Stomach (tissue), 4 donors: ENCODE measurements around the gene ARL13A.

ENCODE experiments used
- POLR2AphosphoS5 ChIP-seq, 3 donors: sonication (generic); formaldehyde crosslinking; IDR thresholded peaks; one replicate each; pipeline ENCODE4 v1.6.1; 2016; ENCODE audit warnings: antibody characterized with exemption in 3 of 3
- TF ChIP-seq, protein P1 (sequence below), 7 experiments: fragments of 450-650 bp in 4 of 7; fragments of 200-600 bp in 3 of 7; sonication (generic) in 3 of 7; IDR thresholded peaks; one replicate each; pipeline ENCODE4 v1.5.1; 2016 to 2019; ENCODE audit warnings: antibody characterized with exemption in 7 of 7, control low read depth in 2 of 7, mild to moderate bottlenecking in 1 of 7

DNA sequence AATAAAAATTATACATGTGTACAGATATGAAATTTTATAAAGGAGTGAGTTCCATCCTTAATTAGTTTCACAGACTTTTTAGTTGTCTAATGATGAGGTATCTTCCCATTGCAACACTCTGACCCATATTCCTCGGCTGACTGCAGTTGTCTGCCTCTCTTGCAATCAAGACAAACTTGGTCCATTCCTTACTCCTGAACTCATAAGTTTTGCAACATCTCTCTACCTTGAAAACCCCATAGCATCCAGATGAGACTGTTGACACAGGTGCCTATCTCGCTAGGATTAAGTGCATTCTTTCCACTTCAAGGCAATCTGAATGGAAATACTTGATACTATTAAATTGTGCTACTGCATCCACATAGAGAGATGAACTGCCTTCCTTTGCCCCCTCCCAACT lies 43.1 kb upstream of the ARL13A start:
- TF ChIP-seq POLR2AphosphoS5 (IDR thresholded peaks at IDR 0.05) = no peak
- TF ChIP-seq, protein P1, sequence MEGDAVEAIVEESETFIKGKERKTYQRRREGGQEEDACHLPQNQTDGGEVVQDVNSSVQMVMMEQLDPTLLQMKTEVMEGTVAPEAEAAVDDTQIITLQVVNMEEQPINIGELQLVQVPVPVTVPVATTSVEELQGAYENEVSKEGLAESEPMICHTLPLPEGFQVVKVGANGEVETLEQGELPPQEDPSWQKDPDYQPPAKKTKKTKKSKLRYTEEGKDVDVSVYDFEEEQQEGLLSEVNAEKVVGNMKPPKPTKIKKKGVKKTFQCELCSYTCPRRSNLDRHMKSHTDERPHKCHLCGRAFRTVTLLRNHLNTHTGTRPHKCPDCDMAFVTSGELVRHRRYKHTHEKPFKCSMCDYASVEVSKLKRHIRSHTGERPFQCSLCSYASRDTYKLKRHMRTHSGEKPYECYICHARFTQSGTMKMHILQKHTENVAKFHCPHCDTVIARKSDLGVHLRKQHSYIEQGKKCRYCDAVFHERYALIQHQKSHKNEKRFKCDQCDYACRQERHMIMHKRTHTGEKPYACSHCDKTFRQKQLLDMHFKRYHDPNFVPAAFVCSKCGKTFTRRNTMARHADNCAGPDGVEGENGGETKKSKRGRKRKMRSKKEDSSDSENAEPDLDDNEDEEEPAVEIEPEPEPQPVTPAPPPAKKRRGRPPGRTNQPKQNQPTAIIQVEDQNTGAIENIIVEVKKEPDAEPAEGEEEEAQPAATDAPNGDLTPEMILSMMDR (IDR thresholded peaks at IDR 0.05) = no peak
